Endothelial cell of umbilical vein (primary cell): ENCODE measurements around the gene SLC15A1. TPM values are rescaled to one million over a fixed set of nuclear protein-coding genes. Genes with fewer than 3 reads are reported as not detected.

Source experiments
- BruUV-seq: library from RNA; stranded (reverse); fragments of 400-500 nt; replicated peaks from 2 replicates; lab custom pipeline; 2021; lab: Mats Ljungman, UMichigan
- CTCF ChIA-PET: fragments of 300-600, 350-600 bp; sonication (Branson Sonifier 250); formaldehyde crosslinking; loops from one replicate; lab custom pipeline; 2021; ENCODE audit warnings: antibody characterized with exemption, inconsistent platforms; lab: Charles Lee
- POLR2A ChIA-PET: fragments of 300-600, 350-600 bp; sonication (Branson Sonifier 250); formaldehyde crosslinking; loops from one replicate; lab custom pipeline; 2021; ENCODE audit warnings: antibody characterized with exemption, inconsistent platforms; lab: Charles Lee
- DNase-seq: peaks from one replicate; pipeline ENCODE4 v3.0.0-alpha.2; 2011; ENCODE audit warnings: low read depth, low spot score
- FAIRE-seq: peaks from 2 replicates; lab custom pipeline; 2011; peaks lifted over from hg19 to GRCh38; lab: Jason Lieb, UNC
- H2AFZ ChIP-seq: 2 replicates; pipeline ENCODE4 v1.6.0; 2012; ENCODE audit warnings: low read depth, low read length, control low read depth, inconsistent platforms
- H3K27ac ChIP-seq: 2 replicates; pipeline ENCODE4 v1.5.1; 2011; ENCODE audit warnings: low read depth, mild to moderate bottlenecking, control low read depth, low read length, moderate library complexity; ENCODE audit not compliant: insufficient read depth
- H3K27me3 ChIP-seq, 2 experiments: 2 replicates each; pipeline versions ENCODE4 v1.6.0 to v1.6.1; 2011; ENCODE audit warnings: low read length in 2 of 2, mixed read lengths in 1 of 2; ENCODE audit not compliant: control insufficient read depth in 2 of 2, insufficient read depth in 2 of 2
- H3K36me3 ChIP-seq, 2 experiments: 2 replicates in 1 of 2; 3 replicates in 1 of 2; pipeline ENCODE4 v1.5.1; 2011; ENCODE audit warnings: low read length in 2 of 2, mild to moderate bottlenecking in 1 of 2, moderate library complexity in 1 of 2; ENCODE audit not compliant: control insufficient read depth in 2 of 2, insufficient read depth in 2 of 2; ENCODE audit errors: extremely low read depth in 1 of 2
- H3K4me1 ChIP-seq: 3 replicates; pipeline ENCODE4 v1.5.1; 2011; ENCODE audit warnings: mild to moderate bottlenecking, low read length; ENCODE audit not compliant: control insufficient read depth, insufficient read depth; ENCODE audit errors: extremely low read depth
- H3K4me2 ChIP-seq: 2 replicates; pipeline ENCODE4 v1.6.1; 2011; ENCODE audit warnings: low read length, control low read depth, mixed read lengths; ENCODE audit not compliant: insufficient read depth
- H3K4me3 ChIP-seq, 3 experiments: fragments of 200-600 bp in 1 of 3; sonication (generic), shearing (Covaris generic) in 1 of 3; replicated peaks in 1 of 3; 2 replicates each; pipeline ENCODE4 v1.5.1; 2011 to 2016; ENCODE audit warnings: control low read depth in 3 of 3, low read length in 3 of 3, mild to moderate bottlenecking in 2 of 3, inconsistent platforms in 1 of 3, low read depth in 1 of 3, moderate library complexity in 1 of 3; ENCODE audit not compliant: insufficient read depth in 1 of 3
- H3K79me2 ChIP-seq: 2 replicates; pipeline ENCODE4 v1.6.0; 2012; ENCODE audit warnings: low read length, inconsistent platforms; ENCODE audit not compliant: control insufficient read depth, insufficient read depth
- H3K9ac ChIP-seq: replicated peaks from 2 replicates; pipeline ENCODE3; 2011; ENCODE audit warnings: low read length, control low read depth; ENCODE audit not compliant: insufficient read depth; ENCODE audit errors: extremely low read depth
- H3K9me1 ChIP-seq: replicated peaks from 3 replicates; pipeline ENCODE4 v1.6.0; 2011; ENCODE audit warnings: mild to moderate bottlenecking, low read length; ENCODE audit not compliant: control insufficient read depth, insufficient read depth; ENCODE audit errors: extremely low read depth
- H3K9me3 ChIP-seq: replicated peaks from 2 replicates; pipeline ENCODE4 v1.5.1; 2012; ENCODE audit warnings: low read length, inconsistent platforms; ENCODE audit not compliant: control insufficient read depth, insufficient read depth
- H4K20me1 ChIP-seq: replicated peaks from 2 replicates; pipeline ENCODE3; 2011; ENCODE audit warnings: mild to moderate bottlenecking, low read length; ENCODE audit not compliant: control insufficient read depth, insufficient read depth; ENCODE audit errors: extremely low read depth
- CTCF ChIP-seq, 2 donors: IDR thresholded peaks; 1 replicate in 1 of 2; 2 replicates in 1 of 2; pipeline ENCODE4 v1.5.1; 2011; ENCODE audit warnings: low read length in 2 of 2, mild to moderate bottlenecking in 2 of 2, moderate library complexity in 2 of 2, control low read depth in 1 of 2, inconsistent platforms in 1 of 2, low read depth in 1 of 2; ENCODE audit not compliant: insufficient read depth in 1 of 2; ENCODE audit errors: extremely low read depth in 1 of 2
- EZH2 ChIP-seq: IDR thresholded peaks from 2 replicates; pipeline ENCODE4 v1.6.1; 2012; ENCODE audit warnings: borderline replicate concordance, low read depth, mild to moderate bottlenecking, moderate library complexity, low read length, inconsistent platforms; ENCODE audit not compliant: severe bottlenecking
- FOS ChIP-seq: IDR thresholded peaks from 2 replicates; pipeline ENCODE4 v1.6.1; 2011; ENCODE audit warnings: mild to moderate bottlenecking, low read length, moderate library complexity, borderline replicate concordance; ENCODE audit not compliant: insufficient read depth
- GATA2 ChIP-seq: IDR thresholded peaks from 2 replicates; pipeline ENCODE4 v1.7.0; 2011; ENCODE audit warnings: low read depth, mild to moderate bottlenecking, moderate library complexity, mixed read lengths, low read length; ENCODE audit not compliant: insufficient read length, insufficient read depth
- JUN ChIP-seq: IDR thresholded peaks from 2 replicates; pipeline ENCODE4 v1.6.1; 2011; ENCODE audit warnings: borderline replicate concordance, low read depth; ENCODE audit not compliant: insufficient read length, insufficient read depth
- MYC ChIP-seq: IDR thresholded peaks from one replicate; pipeline ENCODE4 v1.6.1; 2011; ENCODE audit warnings: mild to moderate bottlenecking, low read depth, low read length
- POLR2A ChIP-seq: IDR thresholded peaks from 2 replicates; pipeline ENCODE4 v1.6.1; 2012; ENCODE audit warnings: low read depth, mild to moderate bottlenecking, control low read depth, low read length
- POLR2AphosphoS5 ChIP-seq: IDR thresholded peaks from 2 replicates; pipeline ENCODE4 v1.6.1; 2012; ENCODE audit warnings: low read depth, mild to moderate bottlenecking, control low read depth, low read length, moderate library complexity; ENCODE audit not compliant: insufficient read depth
- dilution Hi-C: fragments of 300-500 bp; cut with MboI; formaldehyde crosslinking; loops from one replicate; pipeline ENCODE4 v1.15.0; 2019; ENCODE audit warnings: low sequenced_read_pairs; ENCODE audit not compliant: extremely low pct_ligation_motif_present
- intact Hi-C: fragments of 100-400 bp; cut with micrococcal nuclease; formaldehyde crosslinking; loops from one replicate; pipeline ENCODE4 v1.10.0; 2022
- polyA plus RNA-seq, 4 experiments: library from polyadenylated mRNA; depleted of rRNA in 3 of 4; stranded (reverse) in 3 of 4; unstranded in 1 of 4; fragments of >200 nt; gene quantifications; 2 replicates each; pipeline versions ENCODE4 v1.2.1 to v1.2.3, GENCODE V29; 2011 to 2012; ENCODE audit warnings: missing spikeins in 1 of 4
- total RNA-seq: library from RNA; stranded (reverse); gene quantifications from 2 replicates; pipeline ENCODE4 v1.2.3, GENCODE V29; 2021
- TF ChIP-seq, protein P1 (sequence below): IDR thresholded peaks from 2 replicates; pipeline ENCODE4 v1.6.1; 2011; ENCODE audit not compliant: insufficient read depth, insufficient read length

The SLC15A1 gene
- total and polyA plus RNA-seq, 2 donors (not counting 3 experiments of a cell fraction or from before 2014, with no cell fraction given) = not detected

- dilution Hi-C loops = no loop called here
Observed at GRCh38 chr13:98772794-98773452, 20.5 kb upstream of the SLC15A1 start.

More at GRCh38 chr13:98772794-98773452, 20.5 kb upstream of the SLC15A1 start:
- no TSS peak for BruUV-seq
- DNase-seq (no peak), FAIRE-seq (no peak)
- Histone ChIP-seq H3K27me3 (peaks cover 13 to 14% of the 10 kb centered on the region in 2 experiments), H4K20me1 (no peaks in the 10 kb centered on the region), H2AFZ (no peak overlapping the region), H3K4me3 (no peak overlapping the region), H3K27ac (no peak overlapping the region), H3K79me2 (no peaks in the 10 kb centered on the region), H3K36me3 (no peaks in the 10 kb centered on the region), H3K9me3 (no peaks in the 10 kb centered on the region), H3K9me1 (no peaks in the 10 kb centered on the region), H3K4me2 (no peak overlapping the region), H3K9ac (no peak overlapping the region), H3K4me1 (no peaks in the 10 kb centered on the region)
- POLR2A ChIA-PET = no interaction called here
- CTCF ChIA-PET = interaction anchor here (1.1 kb wide), 1 partner anchor 10 kb away, joined by 3 read pairs; no protein-coding TSS in a partner anchor
- intact Hi-C loops = no loop called here
- TF ChIP-seq JUN (no peak), CTCF (IDR thresholded peaks at IDR 0.05; ENCODE audit: extremely low read depth in 1 of 2, insufficient read depth in 1 of 2, low read depth in 1 of 2, low read length in 2 of 2) (no peak), GATA2 (no peak), POLR2AphosphoS5 (no peak), FOS (no peak), EZH2 (no peak), MYC (no peak), POLR2A (no peak)
- TF ChIP-seq, protein P1, sequence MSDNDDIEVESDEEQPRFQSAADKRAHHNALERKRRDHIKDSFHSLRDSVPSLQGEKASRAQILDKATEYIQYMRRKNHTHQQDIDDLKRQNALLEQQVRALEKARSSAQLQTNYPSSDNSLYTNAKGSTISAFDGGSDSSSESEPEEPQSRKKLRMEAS = no peak
